HG03175 (cell line): ENCODE results near the gene TNIP1.

Experiments
- ATAC-seq: cut with Tn5 transposase; IDR thresholded peaks from one replicate; pipeline ENCODE4 v1.9.1; 2021; ENCODE audit warnings: mild to moderate bottlenecking, moderate library complexity; ENCODE audit not compliant: unreplicated experiment

TNIP1 gene

DNA sequence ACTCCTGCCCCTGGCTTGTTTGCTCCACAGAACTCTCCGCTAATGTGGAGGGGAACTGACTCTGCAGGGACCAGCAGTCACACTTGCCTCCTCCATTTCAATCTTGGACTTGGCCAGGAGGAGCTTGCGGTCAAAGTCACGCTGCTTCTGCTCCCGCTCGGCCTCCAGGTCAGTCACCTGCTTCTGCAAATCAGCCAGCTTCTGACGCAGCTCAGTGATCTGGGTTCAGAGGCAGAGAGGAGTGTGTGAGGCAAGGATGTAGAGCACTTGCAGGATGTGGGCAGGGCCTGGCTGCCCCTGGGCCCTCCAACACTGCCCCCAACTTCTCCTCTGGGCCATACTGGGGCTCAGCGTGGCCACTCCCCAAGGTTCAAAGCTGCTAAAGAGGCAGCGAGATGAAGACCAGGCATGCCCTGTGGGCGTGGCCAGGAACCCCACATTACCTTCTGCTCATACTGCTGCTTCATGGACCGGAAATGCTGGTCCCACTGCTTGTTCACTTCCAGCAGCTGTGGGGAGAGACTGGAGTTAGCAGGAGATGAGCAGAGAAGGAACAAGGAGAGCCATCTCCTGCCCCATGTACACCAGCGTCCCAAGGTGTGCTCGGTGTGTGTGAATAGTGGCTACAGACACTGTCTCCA is 38.3 kb downstream of the TNIP1 start:
- ATAC-seq: no peak

DNA sequence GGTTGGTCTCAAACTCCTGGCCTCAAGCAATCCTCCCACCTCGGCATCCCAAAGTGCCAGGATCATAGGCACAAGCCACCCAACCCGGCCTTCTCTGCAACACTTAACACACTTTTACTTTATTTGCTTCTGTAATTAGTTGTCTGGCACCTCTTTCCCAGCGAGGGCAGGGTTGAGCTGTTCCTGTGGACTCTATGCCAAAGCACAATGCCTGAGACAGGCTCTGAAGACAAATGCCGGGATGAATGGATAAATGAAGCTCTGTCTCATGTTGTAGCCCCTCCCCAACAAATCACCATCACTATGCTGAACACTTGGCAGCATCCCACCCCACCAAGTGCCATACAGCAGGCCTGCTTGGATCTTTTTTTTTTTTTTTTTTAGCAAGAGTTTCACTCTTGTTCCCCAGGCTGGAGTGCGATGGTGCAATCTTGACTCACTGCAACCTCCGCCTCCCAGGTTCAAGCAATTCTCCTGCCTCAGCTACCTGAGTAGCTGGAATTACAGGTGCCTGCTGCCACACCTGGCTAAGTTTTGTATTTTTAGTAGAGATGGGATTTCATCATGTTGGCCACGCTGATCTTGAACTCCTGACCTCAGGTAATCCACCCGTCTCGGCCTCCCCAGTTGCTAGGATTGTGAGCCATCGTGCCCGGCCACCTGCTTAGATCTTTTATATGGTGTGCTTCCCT is 39.1 kb downstream of the TNIP1 start:
- no peak for ATAC-seq

DNA sequence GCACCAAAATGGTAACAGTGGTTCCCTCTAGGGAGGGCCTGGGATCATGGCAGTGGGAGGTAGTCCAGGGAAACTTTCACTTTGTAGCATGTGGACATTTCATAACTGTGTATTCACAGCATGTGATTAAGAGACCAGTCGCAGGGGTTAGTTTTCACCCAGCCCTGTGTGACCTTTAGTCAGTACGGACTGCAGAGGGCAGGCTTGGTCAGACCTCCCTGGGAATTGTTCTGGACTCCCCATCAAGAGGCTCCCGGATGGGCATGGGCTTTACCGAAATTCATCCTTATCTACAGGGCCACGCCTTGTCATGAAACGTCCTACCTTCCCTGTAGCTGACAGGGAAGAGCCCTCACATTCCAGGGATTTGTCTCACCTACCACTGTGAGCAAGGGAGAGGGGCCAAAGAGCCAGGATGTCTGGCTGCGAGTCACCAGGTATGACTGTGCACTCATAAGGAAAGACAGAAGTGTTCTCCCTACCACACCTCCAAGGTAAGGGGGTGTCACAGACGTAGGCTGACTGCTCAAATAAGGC is 40.6 kb downstream of the TNIP1 start:
- no peak for ATAC-seq

DNA sequence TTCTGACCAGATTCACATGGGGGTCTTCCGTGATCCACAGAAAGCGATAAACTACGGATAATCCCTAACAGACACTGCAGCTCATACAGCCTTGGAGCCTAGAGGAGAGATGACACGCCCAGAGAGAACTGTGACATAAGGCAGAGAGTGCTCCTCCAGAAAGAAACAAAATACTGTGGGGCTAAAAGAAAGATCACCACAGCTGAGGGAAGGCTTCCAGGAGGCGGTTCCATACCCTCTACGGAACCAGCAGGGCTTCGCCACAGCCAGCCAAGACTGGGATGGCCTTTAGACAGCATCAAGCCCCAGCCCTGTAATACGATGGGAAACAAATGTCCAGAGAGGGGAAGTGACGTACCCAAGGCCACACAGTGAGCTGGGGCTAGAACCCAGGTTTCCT is 41.2 kb downstream of the TNIP1 start:
- ATAC-seq: no peak

DNA sequence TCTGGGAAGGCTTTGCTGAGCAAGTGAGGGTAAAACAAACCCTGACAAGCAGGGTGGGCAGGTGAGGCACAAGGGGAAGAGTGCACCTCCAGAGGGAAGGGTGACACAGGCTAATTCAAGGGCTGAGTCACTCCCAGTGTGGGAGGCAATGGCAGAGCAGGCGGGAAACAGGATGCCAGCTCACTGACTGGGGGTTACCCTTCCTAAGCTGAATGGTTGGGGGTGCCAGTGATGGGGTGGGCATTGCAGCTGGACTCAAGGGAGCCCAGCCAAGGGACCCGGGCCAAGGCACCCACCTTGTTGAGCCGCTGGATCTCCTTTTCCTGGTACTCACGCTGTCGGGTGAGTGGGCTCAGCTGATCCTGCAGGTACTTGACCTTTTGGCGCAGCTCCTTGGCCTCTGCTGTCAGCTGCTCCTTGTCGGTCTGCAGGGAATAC is 42.0 kb downstream of the TNIP1 start:
- ATAC-seq: no peak

DNA sequence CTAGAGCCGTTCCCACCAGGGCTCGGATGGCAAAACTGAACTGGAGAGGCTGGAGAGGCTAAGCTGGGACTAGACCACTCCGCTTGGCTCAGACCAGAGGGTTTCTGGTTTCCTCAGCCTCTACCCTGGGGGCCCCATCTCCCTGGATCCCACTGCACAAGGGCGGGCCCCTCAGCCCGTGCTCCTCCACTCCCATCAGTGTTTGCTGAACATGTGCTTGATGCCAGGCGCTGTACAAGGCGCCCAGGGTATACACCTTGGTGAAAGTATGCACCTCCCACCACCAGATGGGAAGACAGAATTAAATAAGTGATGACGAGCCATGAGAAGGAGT is 42.5 kb downstream of the TNIP1 start:
- ATAC-seq: no peak

DNA sequence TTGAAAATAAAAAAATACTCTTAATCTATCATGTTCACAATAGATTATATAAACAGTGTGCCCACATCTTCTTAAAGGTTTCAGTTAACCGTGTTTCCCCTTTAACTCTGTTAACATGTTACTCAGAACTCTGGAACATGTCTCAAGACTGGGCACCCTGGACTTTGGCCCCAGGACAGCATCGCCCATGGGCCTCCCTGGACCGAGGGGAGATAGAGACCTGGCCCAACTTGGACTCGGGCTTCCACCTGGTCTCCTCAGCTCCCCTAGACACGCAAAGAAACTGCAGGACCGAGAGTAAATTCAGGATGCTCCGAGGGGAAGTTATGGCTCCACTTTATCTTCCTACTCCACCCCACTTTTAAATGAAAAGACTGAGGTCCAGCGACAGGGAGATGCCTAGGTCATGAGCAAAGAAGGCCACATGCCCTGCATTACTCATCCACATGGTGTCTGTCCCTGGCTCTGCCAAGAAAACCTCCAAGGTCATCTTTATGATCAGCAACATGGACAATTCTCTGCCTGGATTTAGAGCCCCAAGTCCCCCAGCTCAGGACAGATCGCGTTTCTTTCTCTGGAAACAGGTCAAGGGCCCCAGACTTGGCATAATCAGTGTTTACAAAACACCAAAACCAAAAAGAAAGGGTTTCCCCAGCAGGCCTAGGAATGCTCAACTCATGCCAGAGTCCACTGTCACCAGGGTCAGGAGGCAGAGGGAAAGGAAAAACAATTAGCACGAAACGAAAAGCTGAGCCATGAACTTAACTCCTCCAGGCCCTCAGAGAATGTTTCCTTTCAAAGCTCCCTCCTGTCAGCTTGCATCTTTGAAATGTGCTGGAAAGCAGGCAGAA is 43.0 kb downstream of the TNIP1 start:
- ATAC-seq: no peak

DNA sequence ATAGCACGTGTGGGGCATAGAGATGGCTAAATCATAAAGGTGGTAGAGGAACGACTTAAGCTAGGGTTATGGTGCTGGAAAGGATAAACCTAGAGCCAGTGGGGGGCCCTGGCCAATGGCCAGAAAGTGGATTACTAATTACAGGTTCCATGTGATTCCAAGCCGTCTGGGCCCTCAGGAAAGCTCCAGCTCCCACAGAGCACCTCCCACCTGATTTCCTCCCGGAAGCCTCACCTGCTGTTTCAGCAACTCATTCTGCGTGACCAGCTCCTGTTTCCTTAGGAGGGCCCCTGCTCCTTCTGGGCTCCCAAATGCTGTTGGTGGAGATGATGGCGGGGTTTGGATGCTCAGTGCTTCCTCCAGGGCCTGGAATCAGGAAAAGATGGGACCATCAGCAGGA is 44.3 kb downstream of the TNIP1 start:
- no peak for ATAC-seq

DNA sequence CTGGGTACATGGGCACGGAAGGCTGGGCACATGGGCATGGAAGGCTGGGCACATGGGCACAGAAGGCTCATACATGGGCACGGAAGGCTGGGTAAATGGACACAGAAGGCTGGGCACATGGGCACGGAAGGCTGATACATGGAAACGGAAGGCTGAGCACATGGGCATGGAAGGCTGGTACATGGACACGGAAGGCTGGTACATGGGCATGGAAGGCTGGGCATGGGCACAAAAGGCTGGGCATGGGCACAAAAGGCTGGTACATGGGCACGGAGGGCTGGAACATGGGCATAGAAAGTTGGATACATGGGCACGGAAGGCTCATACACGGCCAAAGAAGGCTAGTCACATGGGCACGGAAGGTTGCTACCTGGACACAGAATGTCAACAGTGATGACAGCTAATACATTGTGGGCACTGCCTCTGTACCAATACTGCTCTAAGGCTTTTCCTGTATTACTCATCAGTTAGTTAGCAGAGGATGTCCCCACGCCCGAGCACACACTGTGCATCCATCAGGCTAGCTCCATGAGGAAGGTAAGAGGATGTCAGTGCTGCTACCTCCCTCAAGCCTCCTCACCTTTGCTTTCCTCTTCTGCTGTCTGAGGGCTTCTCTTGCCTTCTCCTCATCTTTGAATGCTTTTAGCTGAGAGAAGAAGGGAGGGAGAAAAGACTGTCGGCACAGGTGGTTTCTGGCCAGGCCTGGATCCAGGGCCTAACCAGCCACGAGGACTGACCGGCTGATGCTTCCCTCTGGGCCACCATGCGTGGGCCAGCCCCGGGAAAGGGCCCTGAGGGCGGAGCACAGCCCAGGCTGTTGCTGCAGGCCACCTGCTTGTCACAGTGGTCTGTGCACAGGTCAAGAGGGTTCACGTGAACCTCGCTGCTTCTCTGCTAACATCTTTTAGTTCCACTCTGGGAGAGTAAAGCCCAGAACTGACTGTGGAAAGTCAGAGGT is 46.1 kb downstream of the TNIP1 start:
- ATAC-seq: no peak

DNA sequence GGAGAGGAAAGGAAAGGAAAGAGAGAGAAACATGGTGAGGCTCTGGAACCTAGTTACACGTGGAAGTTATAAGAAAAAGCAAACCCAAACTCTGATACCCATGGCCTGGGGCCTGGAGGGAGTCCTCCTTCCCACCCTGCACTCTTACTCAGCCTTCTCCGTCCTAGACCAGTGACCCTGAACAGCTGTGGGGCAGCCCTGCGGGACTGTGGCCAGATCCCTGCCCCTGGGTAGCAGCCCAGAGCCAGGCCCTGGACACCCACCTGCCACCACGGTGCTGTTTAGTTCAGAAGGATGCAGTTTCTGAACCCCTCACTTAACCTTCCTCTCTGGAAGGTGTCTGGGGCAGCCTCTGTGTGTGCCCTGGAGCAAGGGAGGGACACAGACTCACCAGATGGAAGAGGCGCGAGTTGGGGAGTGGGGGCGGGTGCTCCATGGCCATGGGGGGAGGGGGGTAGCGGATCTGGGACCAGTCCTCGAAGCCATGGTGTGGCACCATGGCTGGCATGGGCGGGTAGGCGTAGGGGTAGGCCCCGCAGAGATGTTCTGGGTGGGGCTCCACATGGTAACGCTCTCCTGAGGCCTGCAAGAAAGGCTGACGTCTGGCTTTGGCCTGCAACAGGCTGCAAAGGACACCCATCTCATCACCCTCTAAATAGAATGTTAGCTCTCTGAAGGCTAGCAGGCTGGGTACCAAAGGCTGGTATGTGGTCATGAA is 47.5 kb downstream of the TNIP1 start:
- no peak for ATAC-seq

DNA sequence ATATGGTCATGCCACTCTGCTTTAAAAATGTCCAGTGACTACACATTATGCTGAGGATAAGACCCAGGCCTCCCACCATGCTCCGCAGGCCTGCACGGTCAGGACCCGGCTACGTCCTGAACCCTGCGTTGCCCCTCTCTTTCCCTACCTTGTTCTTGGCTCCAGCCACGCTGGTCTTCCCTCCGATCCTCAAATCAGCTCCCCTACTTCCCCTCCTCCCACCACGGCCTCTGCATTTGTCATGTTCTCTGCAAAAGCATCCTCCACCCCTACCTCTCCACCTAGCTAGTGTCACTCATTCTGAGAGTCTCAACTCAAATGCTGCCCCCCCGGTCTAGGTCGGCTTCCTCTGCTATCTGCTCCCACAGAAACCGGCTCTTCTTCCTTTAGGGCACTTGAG is 49.3 kb downstream of the TNIP1 start:
- no peak for ATAC-seq

DNA sequence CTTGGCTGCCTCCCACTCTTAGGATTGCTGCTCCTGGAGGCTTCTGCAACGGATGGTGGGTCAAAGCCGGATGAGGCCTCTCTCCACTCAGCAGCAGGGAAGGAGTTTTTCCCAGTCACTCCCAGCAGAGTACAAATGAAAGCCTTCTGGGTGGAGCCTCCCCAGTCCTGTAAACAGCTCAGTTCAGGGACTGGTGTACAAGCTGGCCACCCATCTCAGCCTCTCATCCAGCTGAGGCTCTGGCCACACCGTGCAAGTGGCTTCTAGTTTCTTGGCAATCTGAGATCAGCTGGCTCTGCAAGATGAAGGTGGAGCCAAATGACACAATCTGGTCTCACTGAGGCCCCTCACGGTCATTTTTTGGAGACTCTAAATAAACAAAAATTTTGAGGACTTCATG is 50.5 kb downstream of the TNIP1 start:
- ATAC-seq: no peak

DNA sequence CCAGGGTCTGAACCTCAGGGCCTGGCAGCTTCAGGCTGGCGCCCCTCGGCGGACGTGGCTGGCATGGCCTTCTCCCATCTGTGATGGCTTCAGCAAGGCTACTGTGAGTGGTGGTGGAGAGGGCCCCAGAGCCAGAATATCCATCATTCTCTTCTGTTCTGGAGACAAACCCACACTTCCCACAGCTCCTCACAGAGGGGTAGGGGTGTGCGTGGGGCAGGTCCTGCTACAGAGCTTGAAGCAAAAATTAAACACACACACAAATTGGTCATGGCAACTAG is 50.8 kb downstream of the TNIP1 start:
- no peak for ATAC-seq

DNA sequence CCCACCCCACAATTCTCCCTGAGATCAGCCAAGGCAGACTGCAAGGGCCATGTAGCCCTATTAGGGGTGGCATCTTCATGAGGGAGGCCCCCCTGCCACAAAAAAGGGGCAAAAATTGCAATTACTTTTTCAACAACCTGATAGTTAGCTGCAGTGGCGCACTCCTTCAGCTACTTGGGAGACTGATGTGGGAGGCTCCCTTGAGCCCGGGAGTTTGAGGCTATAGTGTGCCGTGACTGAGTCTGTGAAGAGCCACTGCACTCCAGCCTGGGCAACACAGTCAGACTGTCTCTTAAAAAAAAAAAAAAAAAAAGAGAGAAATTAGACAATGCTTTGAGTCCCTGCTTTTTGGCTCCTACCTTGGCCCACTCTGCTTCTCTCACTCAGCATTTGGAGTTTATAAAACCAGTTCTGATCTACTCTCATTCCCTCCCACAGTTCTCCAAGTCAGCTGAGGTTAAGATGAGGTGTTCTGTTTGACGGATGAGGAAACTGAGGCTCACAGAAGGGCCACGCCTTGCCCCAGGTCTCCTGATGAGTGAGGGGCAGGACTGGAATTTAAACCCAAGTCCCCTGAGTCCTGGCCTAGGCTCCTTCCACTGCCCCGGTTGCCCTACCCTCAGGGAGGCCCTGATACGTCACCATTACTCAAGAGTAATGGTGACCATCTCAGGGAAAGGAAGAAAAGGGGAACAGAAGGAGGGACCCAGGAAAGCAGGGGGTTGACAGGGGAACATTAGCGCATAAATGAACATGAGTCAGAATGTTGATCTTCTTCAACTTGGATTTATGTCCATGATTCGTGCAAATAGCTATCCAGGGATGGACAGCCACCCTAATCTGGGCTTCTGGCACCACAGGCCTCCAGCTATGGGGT is 51.4 kb downstream of the TNIP1 start:
- ATAC-seq: no peak

DNA sequence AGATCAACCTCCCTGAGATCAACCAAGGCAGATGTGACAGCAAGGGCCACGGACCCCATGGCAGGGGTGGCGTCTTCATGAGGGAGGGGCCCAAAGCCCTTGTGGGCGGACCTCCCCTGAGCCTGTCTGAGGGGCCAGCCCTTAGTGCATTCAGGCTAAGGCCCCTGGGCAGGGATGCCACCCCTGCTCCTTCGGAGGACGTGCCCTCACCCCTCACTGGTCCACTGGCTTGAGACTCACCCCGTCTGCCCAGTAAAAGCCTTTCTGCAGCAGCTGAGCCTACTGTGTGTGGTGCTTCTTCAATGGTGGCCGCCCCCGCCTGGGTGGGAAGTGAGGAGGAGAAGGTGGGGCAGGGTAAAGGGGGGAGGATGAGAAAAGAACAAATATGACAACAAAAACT is 52.1 kb downstream of the TNIP1 start:
- no peak for ATAC-seq

DNA sequence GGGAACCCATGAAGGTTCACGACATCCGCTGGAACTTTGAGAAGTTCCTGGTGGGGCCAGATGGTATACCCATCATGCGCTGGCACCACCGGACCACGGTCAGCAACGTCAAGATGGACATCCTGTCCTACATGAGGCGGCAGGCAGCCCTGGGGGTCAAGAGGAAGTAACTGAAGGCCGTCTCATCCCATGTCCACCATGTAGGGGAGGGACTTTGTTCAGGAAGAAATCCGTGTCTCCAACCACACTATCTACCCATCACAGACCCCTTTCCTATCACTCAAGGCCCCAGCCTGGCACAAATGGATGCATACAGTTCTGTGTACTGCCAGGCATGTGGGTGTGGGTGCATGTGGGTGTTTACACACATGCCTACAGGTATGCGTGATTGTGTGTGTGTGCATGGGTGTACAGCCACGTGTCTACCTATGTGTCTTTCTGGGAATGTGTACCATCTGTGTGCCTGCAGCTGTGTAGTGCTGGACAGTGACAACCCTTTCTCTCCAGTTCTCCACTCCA is 52.8 kb downstream of the TNIP1 start:
- ATAC-seq: no peak

DNA sequence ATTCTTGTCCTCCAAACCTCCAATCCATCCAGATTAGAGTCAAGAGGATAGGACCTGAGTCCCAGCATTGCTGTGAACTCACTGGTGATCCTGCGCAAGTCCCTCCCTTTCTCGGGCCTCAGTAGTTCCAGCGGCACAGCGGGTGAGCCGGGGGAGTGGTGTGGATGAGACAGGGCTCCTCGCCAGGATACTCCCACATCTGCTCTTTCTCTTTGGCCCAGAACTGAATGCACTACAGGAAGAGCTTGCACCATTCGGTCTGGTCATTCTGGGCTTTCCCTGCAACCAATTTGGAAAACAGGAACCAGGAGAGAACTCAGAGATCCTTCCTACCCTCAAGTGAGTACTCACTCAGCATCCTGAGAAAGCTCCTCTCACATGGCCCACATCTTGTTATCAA is 54.2 kb downstream of the TNIP1 start:
- no peak for ATAC-seq

DNA sequence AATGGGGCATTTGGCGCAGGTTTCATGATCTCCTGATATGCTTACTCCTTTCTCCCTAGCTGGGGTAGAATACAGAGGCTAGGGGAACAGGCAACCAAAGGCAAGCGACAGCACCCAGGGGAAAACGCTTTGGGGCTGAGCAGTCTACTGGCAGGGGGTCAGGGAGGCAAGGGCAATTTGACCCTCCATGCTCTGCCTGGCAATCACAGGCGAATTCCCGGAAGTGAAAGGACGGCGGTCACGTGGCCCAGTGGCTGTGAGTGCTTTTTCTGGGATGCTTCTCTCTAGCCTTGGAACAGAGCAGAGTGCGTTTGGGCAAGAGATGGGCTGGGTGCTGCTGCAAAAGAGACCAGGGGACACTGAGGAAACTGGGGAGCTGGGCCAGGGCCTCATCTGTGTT is 54.7 kb downstream of the TNIP1 start:
- ATAC-seq: no peak

DNA sequence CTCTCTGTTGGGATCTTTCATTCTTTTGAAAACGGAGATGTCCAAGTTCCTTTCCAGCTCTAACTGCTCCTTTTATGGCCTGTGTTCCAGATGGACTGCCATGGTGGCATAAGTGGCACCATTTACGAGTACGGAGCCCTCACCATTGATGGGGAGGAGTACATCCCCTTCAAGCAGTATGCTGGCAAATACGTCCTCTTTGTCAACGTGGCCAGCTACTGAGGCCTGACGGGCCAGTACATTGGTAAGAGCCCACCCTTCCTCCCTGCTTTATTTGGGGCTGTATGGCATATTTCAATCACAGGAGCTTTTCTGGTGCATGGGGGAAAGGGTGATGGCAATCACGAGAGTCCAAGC is 55.6 kb downstream of the TNIP1 start:
- ATAC-seq: no peak
